ENCODE results near the gene RUFY1.
"Not testable (repeated sequence)": the region's sequence is repeated elsewhere in the genome, so short reads cannot be mapped to it uniquely, and the experiment has no call there.

Gene RUFY1

GRCh38 chr5:179623003-179623905 lies 72.9 kb downstream of the RUFY1 start, which contains the start of gene HNRNPH1:
HNRNPH1 (minus strand) TSS chr5:179623671; CDS start chr5:179623133, 538 bp downstream.
- peak; percentile 99 for DNase-seq

DNA sequence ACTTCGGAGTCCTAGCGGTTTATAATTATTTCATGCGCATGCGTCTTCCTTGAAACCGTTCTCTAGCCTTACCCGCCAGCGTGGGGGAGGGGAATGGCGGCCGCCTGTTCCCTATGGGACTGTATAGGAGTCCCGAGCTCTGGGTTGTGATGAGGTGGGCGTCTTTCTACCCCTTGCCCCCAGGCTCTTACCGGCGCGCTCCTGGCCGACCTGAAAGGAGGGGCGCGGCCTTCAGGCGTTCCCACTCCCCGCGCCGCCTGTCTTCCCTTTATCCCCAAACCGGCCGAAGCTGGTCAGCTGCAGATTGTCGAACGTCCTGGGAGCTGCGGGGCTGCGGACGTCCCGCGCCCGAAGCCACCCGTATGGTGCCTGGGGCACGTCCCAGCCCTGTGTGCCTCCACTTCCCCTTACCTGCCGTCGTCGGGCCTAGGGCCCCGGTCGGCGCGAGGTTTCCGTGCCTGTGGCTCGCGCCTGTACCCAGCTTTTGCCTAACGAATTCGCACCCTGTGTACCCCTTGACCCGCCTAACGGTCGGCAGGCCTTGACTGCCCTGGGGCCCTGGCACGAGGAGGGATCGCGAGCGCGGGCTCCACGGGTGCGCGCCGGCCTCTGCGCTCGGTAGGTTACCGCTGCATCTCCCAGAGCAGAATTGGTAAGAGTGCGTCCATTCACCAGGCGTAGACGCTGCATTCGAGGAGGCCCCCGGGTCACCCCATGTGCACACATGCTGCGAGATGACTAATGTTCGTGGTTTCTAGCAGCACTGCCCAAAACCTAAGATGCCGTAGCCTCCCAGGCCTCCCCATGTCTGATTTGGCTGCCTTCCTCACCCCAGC lies 73.8 kb downstream of the RUFY1 start:
- peak; percentile 82 for DNase-seq

- DNase-seq = no peak
Observed at GRCh38 chr5:179624841-179625271, 74.5 kb downstream of the RUFY1 start.

GRCh38 chr5:179633501-179634369 lies 83.4 kb downstream of the RUFY1 start:
- not testable (repeated sequence) for DNase-seq

- DNase-seq = not testable (repeated sequence)
Observed at GRCh38 chr5:179634370-179635172, 84.2 kb downstream of the RUFY1 start.

GRCh38 chr5:179639296-179639695 lies 88.9 kb downstream of the RUFY1 start:
- DNase-seq = not testable (repeated sequence)

DNA sequence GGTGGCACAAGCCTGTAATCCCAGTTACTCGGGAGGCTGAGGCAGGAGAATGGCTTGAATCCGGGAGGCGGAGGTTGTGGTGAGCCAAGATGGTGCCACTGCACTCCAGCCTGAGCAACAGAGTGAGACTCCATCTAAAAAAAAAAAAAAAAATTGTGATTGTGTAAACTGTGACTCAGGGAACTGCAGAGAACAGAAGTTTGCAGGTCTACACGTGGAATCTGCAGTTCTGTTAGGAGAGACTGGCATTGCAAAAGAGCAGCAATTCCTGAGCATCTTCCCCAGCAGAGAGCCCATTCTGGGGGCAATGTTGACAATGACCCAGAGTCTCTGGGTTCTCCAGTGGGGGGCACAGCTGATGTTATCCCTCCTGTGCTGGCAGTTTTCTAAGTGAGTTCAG lies 91.4 kb downstream of the RUFY1 start:
- DNase-seq = not testable (repeated sequence)

GRCh38 chr5:179642626-179643025 lies 92.3 kb downstream of the RUFY1 start:
- DNase-seq = not testable (repeated sequence)

DNA sequence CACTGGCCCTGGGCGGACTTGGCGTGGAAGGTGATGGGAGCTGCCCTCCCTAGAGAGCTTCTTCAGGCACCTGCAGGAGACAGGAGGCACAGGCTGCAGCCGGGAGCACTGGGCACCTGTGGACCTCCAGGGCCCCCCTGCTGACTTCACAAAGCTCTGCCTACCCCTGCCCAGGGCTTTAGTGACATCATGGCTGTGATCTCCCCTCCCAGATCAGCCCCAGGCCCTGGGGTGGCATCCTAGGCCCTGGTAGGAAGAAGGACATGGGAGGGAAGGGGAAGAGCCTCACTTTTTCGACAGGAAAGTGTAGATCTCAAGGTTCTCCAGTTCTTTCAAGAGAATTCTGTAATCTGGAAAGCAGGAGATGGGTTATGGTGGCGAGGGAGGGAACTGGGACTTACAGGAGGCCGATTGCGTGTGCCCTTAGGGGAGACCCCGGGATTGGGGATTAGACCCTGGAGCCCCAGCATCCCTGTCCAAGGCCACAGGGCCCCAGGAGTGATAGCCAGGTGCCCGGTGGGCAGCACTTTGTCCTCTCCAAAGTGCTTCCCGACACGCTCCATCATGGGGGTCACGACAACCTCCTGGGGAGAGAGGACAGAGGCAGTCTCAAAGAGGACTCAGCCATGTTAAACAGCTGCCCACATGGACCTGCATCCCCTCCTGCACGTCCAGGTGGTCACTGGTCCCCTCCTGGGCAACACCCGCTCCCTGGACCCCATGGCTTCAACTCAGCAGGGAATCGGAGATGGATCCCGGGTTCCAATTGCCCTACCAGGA lies 93.0 kb downstream of the RUFY1 start:
- DNase-seq = not testable (repeated sequence)

GRCh38 chr5:179644766-179645165 lies 94.4 kb downstream of the RUFY1 start:
- not testable (repeated sequence) for DNase-seq

DNA sequence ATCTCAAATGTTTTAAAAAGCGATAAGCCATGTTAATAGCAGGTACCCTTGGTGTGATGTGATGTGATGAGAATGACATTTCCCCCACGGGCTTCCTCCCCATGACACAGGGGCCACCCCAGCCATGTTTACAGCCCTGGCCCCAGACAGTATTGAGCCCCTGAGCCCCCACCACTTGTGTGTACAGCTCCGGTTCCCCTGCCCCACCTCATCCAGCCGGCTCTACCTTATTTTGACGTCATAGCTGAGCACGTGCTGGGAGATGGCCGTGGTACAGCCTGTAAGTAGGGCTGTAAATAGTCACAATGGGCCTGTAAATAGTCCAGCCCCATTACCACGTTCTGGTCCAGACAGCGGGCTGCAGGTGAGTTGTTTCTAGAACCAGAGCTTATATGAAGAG lies 98.1 kb downstream of the RUFY1 start:
- DNase-seq = no peak

GRCh38 chr5:179649166-179649703 lies 98.9 kb downstream of the RUFY1 start:
- DNase-seq = not testable (repeated sequence)

- DNase-seq = not testable (repeated sequence)
Observed at GRCh38 chr5:179650245-179650644, 99.9 kb downstream of the RUFY1 start.

- not testable (repeated sequence) for DNase-seq
Observed at GRCh38 chr5:179653135-179653534, 102.8 kb downstream of the RUFY1 start.

DNA sequence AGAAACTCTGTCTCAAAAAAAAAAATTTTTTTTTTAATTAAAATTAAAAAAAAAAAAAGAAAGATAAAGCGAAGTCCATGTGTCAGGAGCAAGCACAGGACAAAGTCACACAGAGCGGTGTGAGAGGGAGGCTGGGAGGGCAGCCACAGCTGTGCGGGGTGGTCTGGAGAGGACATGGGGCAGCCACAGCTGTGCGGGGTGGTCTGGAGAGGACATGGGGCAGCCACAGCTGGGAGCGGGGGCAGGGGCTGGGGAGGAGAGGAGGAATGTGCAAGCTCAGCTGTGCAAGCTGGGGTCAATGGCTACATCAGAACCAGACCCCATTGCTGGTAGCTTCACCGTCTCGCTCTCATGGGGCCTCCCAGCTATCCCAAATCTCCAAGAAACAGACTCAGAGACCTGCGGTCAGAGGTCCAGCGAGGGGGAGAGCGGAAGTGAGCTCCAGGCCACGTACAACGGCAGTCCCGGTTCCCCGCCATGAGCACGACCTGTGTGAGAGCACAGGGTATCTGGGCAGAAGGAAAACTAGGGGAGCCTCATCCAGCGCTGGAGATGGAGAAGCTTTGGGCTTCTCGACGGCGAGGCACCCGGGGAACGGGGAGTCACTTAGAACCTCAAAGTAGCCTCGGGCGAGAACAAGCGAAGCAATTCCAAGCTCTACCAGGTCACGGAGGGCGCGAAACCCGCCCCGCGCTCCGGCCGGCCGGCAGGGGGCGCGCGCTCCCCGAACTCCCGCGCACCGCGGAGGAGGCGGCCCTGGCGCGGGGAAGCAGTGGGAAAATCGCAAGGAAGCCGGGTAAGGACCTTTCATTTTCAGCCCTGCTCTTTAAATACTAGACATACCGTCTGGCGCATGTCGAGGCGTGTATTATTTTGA lies 107.2 kb downstream of the RUFY1 start:
- peak; percentile 65 for DNase-seq

- not testable (repeated sequence) for DNase-seq
Observed at GRCh38 chr5:179658179-179658856, 108.0 kb downstream of the RUFY1 start.

Data from activated CD8-positive, alpha-beta memory T cell treated with anti-CD3 and anti-CD28 coated beads, Interleukin-2, amount 50 U/mL, for 48 hours (primary cell).